GM12801 (cell line): ENCODE results near the gene NEDD4L.

Experiments
- TF ChIP-seq, protein P1 (sequence below): IDR thresholded peaks from one replicate; pipeline ENCODE4 v1.5.1; 2011; ENCODE audit warnings: control low read depth; ENCODE audit not compliant: insufficient read length; ENCODE audit errors: extremely low read depth

NEDD4L gene

GRCh38 chr18:58264075-58264474, 220.0 kb downstream of the NEDD4L start:
- TF ChIP-seq, protein P1, sequence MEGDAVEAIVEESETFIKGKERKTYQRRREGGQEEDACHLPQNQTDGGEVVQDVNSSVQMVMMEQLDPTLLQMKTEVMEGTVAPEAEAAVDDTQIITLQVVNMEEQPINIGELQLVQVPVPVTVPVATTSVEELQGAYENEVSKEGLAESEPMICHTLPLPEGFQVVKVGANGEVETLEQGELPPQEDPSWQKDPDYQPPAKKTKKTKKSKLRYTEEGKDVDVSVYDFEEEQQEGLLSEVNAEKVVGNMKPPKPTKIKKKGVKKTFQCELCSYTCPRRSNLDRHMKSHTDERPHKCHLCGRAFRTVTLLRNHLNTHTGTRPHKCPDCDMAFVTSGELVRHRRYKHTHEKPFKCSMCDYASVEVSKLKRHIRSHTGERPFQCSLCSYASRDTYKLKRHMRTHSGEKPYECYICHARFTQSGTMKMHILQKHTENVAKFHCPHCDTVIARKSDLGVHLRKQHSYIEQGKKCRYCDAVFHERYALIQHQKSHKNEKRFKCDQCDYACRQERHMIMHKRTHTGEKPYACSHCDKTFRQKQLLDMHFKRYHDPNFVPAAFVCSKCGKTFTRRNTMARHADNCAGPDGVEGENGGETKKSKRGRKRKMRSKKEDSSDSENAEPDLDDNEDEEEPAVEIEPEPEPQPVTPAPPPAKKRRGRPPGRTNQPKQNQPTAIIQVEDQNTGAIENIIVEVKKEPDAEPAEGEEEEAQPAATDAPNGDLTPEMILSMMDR, result no peak

DNA sequence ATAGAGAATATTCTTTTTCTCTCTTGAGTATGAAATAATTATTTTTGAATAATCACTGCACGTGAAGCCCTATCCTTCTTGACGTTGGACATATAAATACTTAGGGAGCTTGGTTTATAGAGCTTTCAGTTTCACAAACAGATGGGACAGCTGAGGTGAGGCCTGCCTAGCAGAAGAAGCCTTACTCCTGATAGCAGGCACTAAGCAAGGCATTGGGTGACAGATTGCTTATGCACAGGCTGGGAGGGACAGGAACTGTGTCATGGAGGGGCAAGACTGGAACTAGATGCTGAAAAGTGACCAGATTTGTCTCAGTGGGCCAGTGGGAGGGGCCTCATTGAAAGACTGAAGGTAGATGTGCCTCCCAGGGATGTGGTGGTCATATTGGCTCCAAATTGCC, 220.8 kb downstream of the NEDD4L start:
- TF ChIP-seq, protein P1, result no peak

GRCh38 chr18:58266291-58266690, 222.3 kb downstream of the NEDD4L start:
- TF ChIP-seq, protein P1, result no peak

GRCh38 chr18:58267493-58267892, 223.5 kb downstream of the NEDD4L start:
- TF ChIP-seq, protein P1, result no peak

DNA sequence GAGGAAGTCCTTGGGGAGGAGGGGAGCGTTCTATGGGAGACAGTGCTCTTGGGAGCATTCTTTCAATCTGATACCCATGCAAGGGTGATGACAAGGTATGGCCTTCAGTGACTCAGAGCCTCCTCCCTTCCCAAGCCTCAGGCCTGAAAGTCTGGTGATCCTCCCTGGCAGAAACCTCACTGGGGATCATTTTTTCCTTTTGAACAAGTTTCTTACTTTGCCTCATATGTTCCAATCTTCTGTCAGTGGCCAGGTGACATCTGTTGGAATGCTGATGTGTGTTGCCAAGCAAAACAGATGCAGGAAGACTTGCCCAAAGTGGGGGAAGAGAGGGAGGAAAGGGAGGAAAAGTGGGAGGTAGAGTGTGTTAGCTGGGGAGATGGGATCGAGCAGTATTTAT, 224.8 kb downstream of the NEDD4L start:
- TF ChIP-seq, protein P1, result no peak

DNA sequence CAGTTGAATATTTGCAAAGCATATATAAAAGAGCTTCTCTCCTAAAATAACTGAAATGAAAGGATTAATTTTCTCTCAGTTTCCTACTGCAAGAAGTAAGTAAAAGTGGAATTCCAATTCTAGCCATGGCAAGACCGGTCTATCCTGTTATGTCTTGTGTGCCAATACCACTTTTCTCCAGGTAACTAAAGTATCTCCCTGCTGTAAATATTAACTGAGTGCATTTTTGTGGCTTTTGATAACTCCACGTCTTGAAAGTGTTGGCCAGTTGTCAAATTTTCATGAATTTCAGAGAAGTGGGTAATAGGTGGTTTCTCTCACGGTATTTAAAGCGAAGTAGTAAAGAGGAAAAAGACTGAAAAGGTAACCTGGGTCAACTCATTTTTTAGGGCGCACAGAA, 225.9 kb downstream of the NEDD4L start:
- TF ChIP-seq, protein P1, result no peak

GRCh38 chr18:58270396-58270795, 226.4 kb downstream of the NEDD4L start:
- TF ChIP-seq, protein P1, result no peak

DNA sequence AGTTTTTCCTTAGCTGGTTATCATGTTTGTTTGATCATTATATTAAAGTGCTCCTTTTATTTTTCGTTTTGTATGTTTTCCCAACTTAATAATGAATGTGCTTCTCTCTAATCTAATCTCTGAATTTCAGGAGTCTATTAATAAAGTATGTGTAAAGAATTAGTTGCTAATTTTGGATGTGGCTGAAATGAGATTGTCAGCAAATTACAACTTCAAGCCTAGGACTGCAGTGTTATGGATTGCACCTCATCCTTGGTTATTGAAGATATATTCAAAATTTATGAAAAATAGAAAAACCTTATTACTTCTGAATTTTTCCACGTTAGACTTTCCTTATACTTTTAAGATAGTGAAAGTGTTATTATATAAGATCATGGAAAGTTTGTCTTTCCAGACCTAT, 227.7 kb downstream of the NEDD4L start:
- TF ChIP-seq, protein P1, result no peak
